DMS153 treated with DMSO at 0.1 percent for 48 hours (cell line): ENCODE measurements around the gene SCMH1.

Experiments used
- DNase-seq: peaks from one replicate; lab custom pipeline; 2025; ENCODE audit not compliant: unreplicated experiment; lab: John Stamatoyannopoulos, UW

SCMH1 gene

GRCh38 chr1:41032147-41032546, 210.0 kb downstream of the SCMH1 start:
- no peak for DNase-seq

GRCh38 chr1:41030872-41031616, 211.1 kb downstream of the SCMH1 start:
- no peak for DNase-seq

GRCh38 chr1:41028034-41028642, 214.0 kb downstream of the SCMH1 start:
- DNase-seq = no peak

GRCh38 chr1:41025979-41026819, 215.9 kb downstream of the SCMH1 start:
- no peak for DNase-seq

GRCh38 chr1:41024953-41025352, 217.2 kb downstream of the SCMH1 start:
- no peak for DNase-seq

- DNase-seq = no peak
Observed at GRCh38 chr1:41023279-41023990, 218.7 kb downstream of the SCMH1 start.

GRCh38 chr1:41022424-41022823, 219.7 kb downstream of the SCMH1 start:
- DNase-seq = no peak

GRCh38 chr1:41021526-41022308, 220.4 kb downstream of the SCMH1 start, which contains the start of gene SLFNL1:
Gene SLFNL1 (minus strand): TSS chr1:41021725. CDS start chr1:41020660, 1,065 bp downstream.
- DNase-seq = peak; percentile 53

- DNase-seq = no peak
Observed at GRCh38 chr1:41020654-41021053, 221.5 kb downstream of the SCMH1 start.

GRCh38 chr1:41020109-41020576, 222.0 kb downstream of the SCMH1 start:
- no peak for DNase-seq

GRCh38 chr1:41019353-41019745, 222.8 kb downstream of the SCMH1 start:
- no peak for DNase-seq

- no peak for DNase-seq
Observed at GRCh38 chr1:41018018-41018410, 224.1 kb downstream of the SCMH1 start.

GRCh38 chr1:41017141-41018017, 224.7 kb downstream of the SCMH1 start:
- no peak for DNase-seq

- no peak for DNase-seq
Observed at GRCh38 chr1:41015897-41016470, 226.1 kb downstream of the SCMH1 start.

GRCh38 chr1:41015281-41015896, 226.7 kb downstream of the SCMH1 start:
- DNase-seq = no peak

GRCh38 chr1:41014871-41015270, 227.2 kb downstream of the SCMH1 start:
- no peak for DNase-seq

GRCh38 chr1:41013796-41014195, 228.3 kb downstream of the SCMH1 start:
- DNase-seq = no peak

- no peak for DNase-seq
Observed at GRCh38 chr1:41013024-41013423, 229.1 kb downstream of the SCMH1 start.
